ENCODE results near the gene DAPK1.

Gene DAPK1

GRCh38 chr9:87503430-87503829 is 5.8 kb downstream of the DAPK1 start:
- Histone ChIP-seq H3K4me3 (ENCODE audit: low read depth, low read length) (no peak overlapping the region), H3K27me3 (ENCODE audit: insufficient read depth, low read depth, severe bottlenecking) (no peaks in the 10 kb centered on the region), H3K36me3 (peaks cover 20% of the 10 kb centered on the region), H3K9me3 (ENCODE audit: severe bottlenecking) (no peaks in the 10 kb centered on the region), H3K27ac (no peak overlapping the region)
- no peak for TF ChIP-seq CTCF (IDR thresholded peaks at IDR 0.05; ENCODE audit: low read depth, low read length)
- no peak for DNase-seq

- Histone ChIP-seq H3K4me3 (ENCODE audit: low read depth, low read length) (no peak overlapping the region), H3K27ac (no peak overlapping the region), H3K27me3 (ENCODE audit: insufficient read depth, low read depth, severe bottlenecking) (no peaks in the 10 kb centered on the region), H3K36me3 (peaks cover 20% of the 10 kb centered on the region), H3K9me3 (ENCODE audit: severe bottlenecking) (no peaks in the 10 kb centered on the region)
- DNase-seq: no peak
- TF ChIP-seq CTCF (IDR thresholded peaks at IDR 0.05; ENCODE audit: low read depth, low read length): no peak
Measured at GRCh38 chr9:87503927-87504326, 6.3 kb downstream of the DAPK1 start.

- H3K27me3 ChIP-seq (ENCODE audit: insufficient read depth, low read depth, severe bottlenecking): no peaks in the 10 kb centered on the region
- TF ChIP-seq CTCF (IDR thresholded peaks at IDR 0.05; ENCODE audit: low read depth, low read length): no peak
- H3K36me3 ChIP-seq: peaks cover 24% of the 10 kb centered on the region
- no peak overlapping the region for H3K27ac ChIP-seq
- H3K9me3 ChIP-seq (ENCODE audit: severe bottlenecking): no peaks in the 10 kb centered on the region
- H3K4me3 ChIP-seq (ENCODE audit: low read depth, low read length): no peak overlapping the region
- no peak for DNase-seq
Measured at GRCh38 chr9:87504938-87505337, 7.3 kb downstream of the DAPK1 start.

- TF ChIP-seq CTCF (IDR thresholded peaks at IDR 0.05; ENCODE audit: low read depth, low read length): no peak
- Histone ChIP-seq H3K27ac (no peak overlapping the region), H3K9me3 (ENCODE audit: severe bottlenecking) (no peaks in the 10 kb centered on the region), H3K27me3 (ENCODE audit: insufficient read depth, low read depth, severe bottlenecking) (no peaks in the 10 kb centered on the region), H3K4me3 (ENCODE audit: low read depth, low read length) (no peak overlapping the region), H3K36me3 (peaks cover 21% of the 10 kb centered on the region)
- DNase-seq: no peak
Measured at GRCh38 chr9:87505869-87506678, 8.4 kb downstream of the DAPK1 start.

GRCh38 chr9:87507576-87507975 is 9.9 kb downstream of the DAPK1 start:
- no peak overlapping the region for H3K27ac ChIP-seq
- peaks cover 21% of the 10 kb centered on the region for H3K36me3 ChIP-seq
- no peaks in the 10 kb centered on the region for H3K9me3 ChIP-seq (ENCODE audit: severe bottlenecking)
- no peaks in the 10 kb centered on the region for H3K27me3 ChIP-seq (ENCODE audit: insufficient read depth, low read depth, severe bottlenecking)
- no peak for DNase-seq
- H3K4me3 ChIP-seq (ENCODE audit: low read depth, low read length): no peak overlapping the region
- no peak for TF ChIP-seq CTCF (IDR thresholded peaks at IDR 0.05; ENCODE audit: low read depth, low read length)

- H3K27ac ChIP-seq: no peak overlapping the region
- TF ChIP-seq CTCF (IDR thresholded peaks at IDR 0.05; ENCODE audit: low read depth, low read length): no peak
Measured at GRCh38 chr9:87510252-87510683, 12.6 kb downstream of the DAPK1 start.

More at GRCh38 chr9:87510252-87510683, 12.6 kb downstream of the DAPK1 start:
- no peaks in the 10 kb centered on the region for H3K9me3 ChIP-seq (ENCODE audit: severe bottlenecking)
- H3K27me3 ChIP-seq (ENCODE audit: insufficient read depth, low read depth, severe bottlenecking): no peaks in the 10 kb centered on the region
- no peak overlapping the region for H3K4me3 ChIP-seq (ENCODE audit: low read depth, low read length)
- H3K36me3 ChIP-seq: peaks cover 19% of the 10 kb centered on the region
- no peak for DNase-seq
